ENCODE data around the gene SPDEF.

Gene SPDEF

GRCh38 chr6:34556031-34556471 lies at the start of gene SPDEF:
SPDEF (minus strand) TSS chr6:34556329; CDS start chr6:34544455, 11,874 bp downstream.
- H3K4me3 ChIP-seq (replicated peaks in 1 of 2; ENCODE audit: low read depth in 2 of 2, low read length in 2 of 2) = no peak within 1 kb of the TSS
- no peak for TF ChIP-seq CTCF (IDR thresholded peaks at IDR 0.05; ENCODE audit: low read depth, low read length)

DNA sequence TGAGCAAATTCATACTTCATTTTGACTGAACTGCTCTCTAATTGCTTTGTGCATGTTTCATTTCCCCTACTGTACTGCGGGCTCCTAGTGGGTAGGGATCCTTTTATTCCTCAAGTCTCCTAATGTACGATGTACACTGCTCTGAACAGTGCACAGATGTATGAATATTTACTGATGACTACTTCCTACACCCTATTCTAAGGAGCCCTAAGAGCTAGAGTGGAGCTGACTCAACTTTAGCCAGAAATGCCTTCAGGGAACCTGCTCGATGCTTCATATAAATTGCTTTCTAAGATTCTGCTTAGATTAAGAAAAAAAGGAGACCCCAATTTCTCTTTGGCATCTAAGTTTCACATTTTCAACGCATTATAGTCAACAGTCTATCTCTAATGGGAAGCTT lies 47.6 kb upstream of the SPDEF start:
- no peak for TF ChIP-seq CTCF (IDR thresholded peaks at IDR 0.05; ENCODE audit: low read depth, low read length)

More at GRCh38 chr6:34556031-34556471, at the start of gene SPDEF:
- no peak for DNase-seq (ENCODE audit: low read depth in 2 of 2)

GRCh38 chr6:34602318-34603111 lies 46.4 kb upstream of the SPDEF start:
- no peak overlapping the region for H3K4me3 ChIP-seq (replicated peaks in 1 of 2; ENCODE audit: low read depth in 2 of 2, low read length in 2 of 2)
- TF ChIP-seq CTCF (IDR thresholded peaks at IDR 0.05; ENCODE audit: low read depth, low read length) = no peak
- peak in 1 of 2 donors; percentile 38 for DNase-seq (ENCODE audit: low read depth in 2 of 2)

More for the DNA sequence above, 47.6 kb upstream of the SPDEF start:
- no peak overlapping the region for H3K4me3 ChIP-seq (replicated peaks in 1 of 2; ENCODE audit: low read depth in 2 of 2, low read length in 2 of 2)
- no peak for DNase-seq (ENCODE audit: low read depth in 2 of 2)

DNA sequence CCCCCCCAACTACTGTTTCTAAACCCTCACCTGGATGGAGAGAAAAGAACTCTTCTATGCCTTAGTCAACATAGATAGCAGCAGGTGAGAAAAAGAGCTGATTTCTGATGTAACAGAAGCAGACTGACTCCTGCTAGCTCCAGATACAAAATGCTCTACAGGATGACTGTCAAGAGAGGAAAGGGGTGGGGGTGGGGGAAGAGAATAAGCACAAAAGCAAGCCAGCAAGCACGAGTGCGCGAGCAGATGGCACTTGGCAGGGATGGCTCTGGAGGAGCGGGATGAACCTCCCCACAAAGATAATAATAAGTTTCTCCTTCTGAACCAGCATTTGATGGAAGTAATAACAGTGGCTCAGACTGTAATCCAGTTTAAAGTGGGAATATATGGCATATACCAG lies 45.6 kb upstream of the SPDEF start:
- no peak for TF ChIP-seq CTCF (IDR thresholded peaks at IDR 0.05; ENCODE audit: low read depth, low read length)
- no peak overlapping the region for H3K4me3 ChIP-seq (replicated peaks in 1 of 2; ENCODE audit: low read depth in 2 of 2, low read length in 2 of 2)
- no peak for DNase-seq (ENCODE audit: low read depth in 2 of 2)

DNA sequence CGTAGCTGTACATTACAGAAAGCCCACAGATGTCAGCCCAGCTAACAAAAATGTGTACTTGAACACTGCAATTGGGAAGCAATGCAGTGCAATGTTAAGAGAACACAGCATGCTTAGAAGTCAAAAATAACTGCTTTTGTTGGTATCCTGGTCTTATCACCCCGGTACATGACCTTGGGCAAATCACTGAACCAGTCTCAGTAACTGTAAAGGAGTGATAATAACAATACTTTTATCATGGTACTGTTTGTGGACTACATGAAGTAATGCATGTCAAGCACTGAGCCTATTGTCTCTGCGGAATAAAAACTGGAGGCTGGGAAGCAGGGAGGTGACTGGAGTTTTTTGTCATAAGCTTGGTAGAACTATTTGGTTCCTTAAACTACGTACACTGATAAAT lies 44.7 kb upstream of the SPDEF start:
- DNase-seq (ENCODE audit: low read depth in 2 of 2) = no peak
- TF ChIP-seq CTCF (IDR thresholded peaks at IDR 0.05; ENCODE audit: low read depth, low read length) = no peak
- no peak overlapping the region for H3K4me3 ChIP-seq (replicated peaks in 1 of 2; ENCODE audit: low read depth in 2 of 2, low read length in 2 of 2)

DNA sequence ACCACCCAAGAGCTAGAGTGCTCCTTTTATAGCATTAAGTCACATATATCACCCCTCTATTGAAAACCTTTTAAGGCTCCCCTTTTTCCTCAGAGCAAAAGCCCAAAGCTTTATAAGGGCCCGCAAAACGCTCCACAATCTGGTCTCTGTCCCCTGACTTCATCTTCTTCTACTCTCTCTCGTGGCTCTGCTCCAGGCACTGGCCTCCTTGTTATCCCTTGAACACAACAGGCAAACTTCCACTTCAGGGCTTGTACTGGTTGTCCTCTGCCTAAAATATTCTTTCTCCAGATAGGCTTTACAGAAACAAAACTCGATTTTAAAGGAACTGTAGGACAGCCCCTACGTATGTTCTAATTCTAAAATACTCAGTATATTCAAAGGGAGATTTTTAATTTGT lies 44.0 kb upstream of the SPDEF start:
- no peak overlapping the region for H3K4me3 ChIP-seq (replicated peaks in 1 of 2; ENCODE audit: low read depth in 2 of 2, low read length in 2 of 2)
- no peak for TF ChIP-seq CTCF (IDR thresholded peaks at IDR 0.05; ENCODE audit: low read depth, low read length)
- DNase-seq (ENCODE audit: low read depth in 2 of 2) = no peak

Measured in cardiac fibroblast (primary cell).